Activated CD8-positive, alpha-beta T cell treated with anti-CD3 and anti-CD28 coated beads, Interleukin-2, amount 10 ng/mL, durations not matched to agents 7 days and 5 days (primary cell): ENCODE results near the gene NME7. TPM values are rescaled to one million over a fixed set of nuclear protein-coding genes. Genes with fewer than 3 reads are reported as not detected.
"Not testable (repeated sequence)": the region's sequence is repeated elsewhere in the genome, so short reads cannot be mapped to it uniquely, and the experiment has no call there.

ENCODE experiments used
- ATAC-seq: fragments of 150-1000 bp; cut with Tn5 transposase; one replicate; pipeline ENCODE4 v1.10.0; 2021; ENCODE audit warnings: moderate library complexity
- CTCF ChIA-PET: fragments of 350-600 bp; sonication (Branson Sonifier 250); formaldehyde crosslinking; loops from one replicate; lab custom pipeline; 2021; ENCODE audit warnings: antibody characterized with exemption; lab: Charles Lee
- POLR2A ChIA-PET: fragments of 350-600 bp; sonication (Branson Sonifier 250); formaldehyde crosslinking; loops from one replicate; lab custom pipeline; 2021; ENCODE audit warnings: antibody characterized with exemption; lab: Charles Lee
- DNase-seq: peaks from one replicate; pipeline ENCODE4 v3.0.0-alpha.2; 2020
- H3K27ac Mint-ChIP-seq: one replicate; pipeline ENCODE4 v1.8.0; 2021; ENCODE audit warnings: mild to moderate bottlenecking, mixed read lengths
- H3K27me3 Mint-ChIP-seq: one replicate; pipeline ENCODE4 v1.8.0; 2021; ENCODE audit warnings: low read depth, mixed read lengths
- H3K36me3 Mint-ChIP-seq: one replicate; pipeline ENCODE4 v1.8.0; 2021; ENCODE audit warnings: low read depth, mixed read lengths
- H3K4me1 Mint-ChIP-seq: one replicate; pipeline ENCODE4 v1.8.0; 2021; ENCODE audit warnings: low read depth, mixed read lengths
- H3K4me3 Mint-ChIP-seq: one replicate; pipeline ENCODE4 v1.8.0; 2021; ENCODE audit warnings: mild to moderate bottlenecking, mixed read lengths
- H3K9me3 Mint-ChIP-seq: one replicate; pipeline ENCODE4 v1.8.0; 2022; ENCODE audit warnings: mixed read lengths; ENCODE audit not compliant: insufficient read depth
- total RNA-seq, 2 experiments: library from RNA; stranded (reverse); gene quantifications; one replicate each; pipeline ENCODE4 v1.2.3, GENCODE V29; 2021

NME7 gene
- total RNA-seq, 2 experiments from 2014 or later, result 20.9 to 23.2 TPM

- Mint-ChIP-seq H3K27ac (no peak overlapping the region), H3K4me1 (peaks cover 6% of the 10 kb centered on the region), H3K4me3 (no peak overlapping the region), H3K27me3 (no peaks in the 10 kb centered on the region), H3K9me3 (no peaks in the 10 kb centered on the region), H3K36me3 (peaks cover 12% of the 10 kb centered on the region)
- CTCF ChIA-PET, result no interaction called here
- no peak for ATAC-seq
- DNase-seq, result no peak
- POLR2A ChIA-PET, result no interaction called here
Measured at GRCh38 chr1:169298441-169298840, 69.2 kb downstream of the NME7 start.

DNA sequence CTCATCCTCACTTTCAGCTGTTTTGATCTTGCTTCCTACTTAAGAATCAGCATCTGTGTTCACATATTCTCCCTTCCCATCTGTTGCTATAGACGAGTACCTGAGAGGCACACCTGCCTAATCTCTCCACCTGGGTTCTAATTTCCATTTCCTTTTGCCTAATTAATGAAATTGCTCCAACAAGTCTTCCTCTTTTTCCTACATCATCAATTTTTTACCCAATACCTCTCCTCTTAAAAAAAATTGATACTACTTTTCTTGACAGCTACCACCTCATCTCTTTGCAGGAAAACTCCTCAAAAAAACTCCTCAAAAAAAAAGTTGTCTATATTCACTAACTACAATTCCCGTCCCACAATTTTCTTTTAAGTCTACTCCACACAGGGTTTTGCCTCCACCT lies 71.8 kb downstream of the NME7 start:
- Mint-ChIP-seq H3K27ac (no peak overlapping the region), H3K4me3 (no peak overlapping the region), H3K9me3 (no peaks in the 10 kb centered on the region), H3K27me3 (no peaks in the 10 kb centered on the region), H3K36me3 (peaks cover 10% of the 10 kb centered on the region), H3K4me1 (peaks cover 6% of the 10 kb centered on the region)
- DNase-seq (no peak), ATAC-seq (no peak)
- CTCF ChIA-PET, result no interaction called here
- POLR2A ChIA-PET, result no interaction called here

DNA sequence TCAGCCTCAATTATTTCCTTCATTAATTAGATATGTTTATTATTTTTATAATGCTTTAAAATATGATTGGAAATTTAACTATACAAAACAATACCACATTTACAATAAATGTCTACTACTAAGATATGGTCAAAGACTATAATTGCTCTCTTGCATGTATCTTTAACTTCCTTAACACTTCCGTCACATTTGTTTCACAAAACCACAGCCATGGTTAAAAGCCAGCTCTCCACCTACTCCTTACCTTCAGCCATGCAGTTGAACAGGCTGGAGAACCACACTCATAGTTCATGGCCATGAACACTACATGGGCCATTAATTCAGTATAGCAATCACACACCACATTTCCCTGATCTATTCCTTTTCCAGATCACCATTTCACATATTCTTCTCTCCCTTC lies 72.2 kb downstream of the NME7 start:
- ChIA-PET CTCF (no interaction called here), POLR2A (no interaction called here)
- H3K27me3 Mint-ChIP-seq, result no peaks in the 10 kb centered on the region
- no peaks in the 10 kb centered on the region for H3K9me3 Mint-ChIP-seq
- peaks cover 10% of the 10 kb centered on the region for H3K36me3 Mint-ChIP-seq
- no peak overlapping the region for H3K4me3 Mint-ChIP-seq
- no peak overlapping the region for H3K27ac Mint-ChIP-seq
- DNase-seq, result no peak
- ATAC-seq, result no peak
- peaks cover 6% of the 10 kb centered on the region for H3K4me1 Mint-ChIP-seq

DNA sequence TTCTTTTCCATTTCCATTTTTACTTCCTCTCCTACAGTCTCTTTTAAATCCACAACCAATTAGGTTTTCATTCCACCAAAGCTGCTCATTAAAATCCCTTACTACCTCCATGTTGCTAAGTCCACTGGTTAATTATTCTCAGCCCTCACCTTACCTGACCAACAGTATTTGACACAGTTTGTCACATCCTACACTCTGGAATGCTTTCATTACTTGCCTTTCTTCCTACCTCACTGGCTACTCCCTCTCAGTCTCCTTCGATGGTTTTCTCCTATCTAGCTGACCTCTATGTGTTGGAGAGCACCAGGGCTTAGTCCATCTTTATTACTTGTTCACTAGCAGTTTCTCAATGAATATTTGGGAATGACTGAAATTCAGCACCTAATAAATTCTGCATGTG lies 78.6 kb downstream of the NME7 start:
- no peaks in the 10 kb centered on the region for H3K27me3 Mint-ChIP-seq
- POLR2A ChIA-PET, result no interaction called here
- no peaks in the 10 kb centered on the region for H3K4me1 Mint-ChIP-seq
- no peak overlapping the region for H3K27ac Mint-ChIP-seq
- ATAC-seq, result no peak
- peaks cover 14% of the 10 kb centered on the region for H3K36me3 Mint-ChIP-seq
- no peak overlapping the region for H3K4me3 Mint-ChIP-seq
- CTCF ChIA-PET, result no interaction called here
- DNase-seq, result no peak
- H3K9me3 Mint-ChIP-seq, result peaks cover 8% of the 10 kb centered on the region

DNA sequence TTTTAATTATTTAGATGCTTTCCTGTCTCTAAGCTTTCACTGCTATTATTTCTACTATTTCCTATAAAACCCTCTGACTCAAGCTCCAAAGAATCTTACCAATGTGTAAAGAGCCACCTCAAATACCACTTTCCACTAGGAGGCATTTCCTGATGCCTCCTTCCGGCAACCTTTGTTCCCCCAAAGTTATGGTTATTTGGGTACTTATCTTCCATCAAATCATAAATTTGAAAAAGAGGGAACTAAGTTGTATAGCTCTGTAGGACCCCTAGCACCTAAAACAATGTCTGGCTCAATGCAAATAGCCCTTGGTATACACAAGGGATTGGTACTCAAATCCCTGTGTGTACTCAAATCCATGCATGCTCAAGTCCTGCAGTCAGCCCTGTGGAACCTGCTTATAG lies 79.6 kb downstream of the NME7 start:
- Mint-ChIP-seq H3K4me1 (no peaks in the 10 kb centered on the region), H3K4me3 (no peak overlapping the region), H3K36me3 (peaks cover 17% of the 10 kb centered on the region), H3K27me3 (no peaks in the 10 kb centered on the region), H3K9me3 (peaks cover 9% of the 10 kb centered on the region), H3K27ac (no peak overlapping the region)
- DNase-seq (no peak), ATAC-seq (no peak)
- POLR2A ChIA-PET, result no interaction called here
- CTCF ChIA-PET, result interaction anchor here (0.6 kb wide), 1 partner anchor 178 kb away, joined by 3 read pairs; no protein-coding TSS in a partner anchor

- no peak for ATAC-seq
- no peak overlapping the region for H3K27ac Mint-ChIP-seq
- POLR2A ChIA-PET, result no interaction called here
- no peaks in the 10 kb centered on the region for H3K27me3 Mint-ChIP-seq
- no peak for DNase-seq
- H3K9me3 Mint-ChIP-seq, result peaks cover 15% of the 10 kb centered on the region
- H3K36me3 Mint-ChIP-seq, result peaks cover 19% of the 10 kb centered on the region
- CTCF ChIA-PET, result interaction anchor here (0.6 kb wide), 2 partner anchors 179 to 222 kb away, joined by 3 read pairs; no protein-coding TSS in a partner anchor
- H3K4me1 Mint-ChIP-seq, result no peaks in the 10 kb centered on the region
- no peak overlapping the region for H3K4me3 Mint-ChIP-seq
Measured at GRCh38 chr1:169287280-169287679, 80.3 kb downstream of the NME7 start.

DNA sequence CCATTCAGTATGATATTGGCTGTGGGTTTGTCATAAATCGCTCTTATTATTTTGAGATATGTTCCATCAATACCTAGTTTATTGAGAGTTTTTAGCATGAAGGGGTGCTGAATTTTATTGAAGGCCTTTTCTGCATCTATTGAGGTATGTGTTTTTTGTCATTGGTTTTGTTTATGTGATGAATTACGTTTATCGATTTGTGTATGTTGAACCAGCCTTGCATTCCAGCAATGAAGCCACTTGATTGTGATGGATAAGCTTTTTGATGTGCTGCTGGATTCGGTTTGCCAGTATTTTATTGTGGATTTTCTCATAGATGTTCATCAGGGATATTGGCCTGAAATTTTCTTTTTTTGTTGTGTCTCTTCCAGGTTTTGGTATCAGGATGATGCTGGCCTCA lies 86.0 kb downstream of the NME7 start:
- H3K27ac Mint-ChIP-seq, H3K27me3 Mint-ChIP-seq, H3K4me3 Mint-ChIP-seq, ATAC-seq, CTCF ChIA-PET, H3K4me1 Mint-ChIP-seq, POLR2A ChIA-PET, DNase-seq: not testable (repeated sequence)
- Mint-ChIP-seq H3K9me3 (peaks cover 22% of the 10 kb centered on the region), H3K36me3 (peaks cover 17% of the 10 kb centered on the region)

DNA sequence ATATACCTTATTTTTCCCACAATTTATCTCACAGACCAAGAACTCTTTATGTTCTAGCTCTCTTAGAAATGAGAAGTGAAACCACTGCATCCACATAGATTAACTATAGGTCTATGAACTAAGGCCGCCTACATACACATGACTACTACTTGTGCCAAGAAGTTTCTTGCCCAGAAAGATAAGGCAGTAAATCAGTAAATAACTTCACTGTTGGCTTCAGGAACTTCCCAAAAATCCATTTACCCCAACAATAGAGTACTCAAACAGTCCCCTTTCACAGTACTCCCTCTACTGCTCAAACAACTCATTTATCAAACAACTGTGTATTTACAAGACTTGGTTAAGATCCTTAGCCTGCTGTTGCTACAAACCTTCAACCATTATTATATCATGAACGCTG lies 96.5 kb downstream of the NME7 start:
- Mint-ChIP-seq H3K27me3 (no peaks in the 10 kb centered on the region), H3K4me1 (peaks cover 3% of the 10 kb centered on the region), H3K36me3 (peaks cover 2% of the 10 kb centered on the region), H3K4me3 (no peak overlapping the region), H3K27ac (no peak overlapping the region), H3K9me3 (no peaks in the 10 kb centered on the region)
- ATAC-seq, result no peak
- ChIA-PET CTCF (no interaction called here), POLR2A (interaction anchor here (0.6 kb wide), 1 partner anchor 122 kb away, joined by 4 read pairs; no protein-coding TSS in a partner anchor)
- DNase-seq, result no peak

DNA sequence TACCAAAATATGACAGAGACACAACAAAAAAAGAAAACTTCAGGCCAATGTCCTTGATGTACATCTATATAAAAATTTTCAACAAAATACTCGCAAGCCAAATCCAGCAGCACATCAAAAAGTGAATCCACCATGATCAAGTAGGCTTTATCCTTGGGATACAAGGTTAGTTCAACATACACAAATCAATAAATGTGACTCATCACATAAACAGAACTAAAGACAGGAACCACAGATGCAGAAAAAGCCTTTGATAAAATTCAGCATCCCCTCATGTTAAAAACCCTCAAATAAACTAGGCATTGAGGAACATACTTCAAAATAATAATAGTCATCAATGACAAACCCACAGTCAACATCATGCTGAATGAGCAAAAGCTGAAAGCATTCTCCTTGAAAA lies 101.5 kb downstream of the NME7 start:
- POLR2A ChIA-PET, result no interaction called here
- Mint-ChIP-seq H3K4me3 (no peak overlapping the region), H3K27me3 (no peaks in the 10 kb centered on the region), H3K9me3 (peaks cover 12% of the 10 kb centered on the region), H3K4me1 (peaks cover 1% of the 10 kb centered on the region), H3K27ac (no peak overlapping the region), H3K36me3 (peaks cover 12% of the 10 kb centered on the region)
- ATAC-seq, result no peak
- DNase-seq, result no peak
- CTCF ChIA-PET, result no interaction called here

DNA sequence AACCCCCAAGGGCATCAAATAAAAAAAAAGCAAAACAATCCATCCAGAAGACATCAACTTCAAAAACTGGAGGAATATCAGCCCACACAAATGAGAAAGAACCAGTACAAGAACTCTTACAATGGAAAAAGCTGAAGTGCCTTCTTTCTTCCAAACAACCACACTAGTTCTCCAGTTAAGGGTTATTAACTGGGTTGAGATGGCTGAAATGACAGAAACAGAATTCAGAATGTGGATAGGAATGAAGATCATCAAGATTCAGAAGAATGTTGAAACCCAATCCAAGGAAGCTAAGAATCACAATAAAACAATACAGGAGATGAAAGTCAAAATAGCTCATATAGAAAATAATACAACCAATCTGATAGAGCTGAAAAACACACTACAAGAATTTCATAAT lies 104.5 kb downstream of the NME7 start:
- Mint-ChIP-seq H3K27me3 (no peaks in the 10 kb centered on the region), H3K9me3 (peaks cover 12% of the 10 kb centered on the region)
- CTCF ChIA-PET, result no interaction called here

DNA sequence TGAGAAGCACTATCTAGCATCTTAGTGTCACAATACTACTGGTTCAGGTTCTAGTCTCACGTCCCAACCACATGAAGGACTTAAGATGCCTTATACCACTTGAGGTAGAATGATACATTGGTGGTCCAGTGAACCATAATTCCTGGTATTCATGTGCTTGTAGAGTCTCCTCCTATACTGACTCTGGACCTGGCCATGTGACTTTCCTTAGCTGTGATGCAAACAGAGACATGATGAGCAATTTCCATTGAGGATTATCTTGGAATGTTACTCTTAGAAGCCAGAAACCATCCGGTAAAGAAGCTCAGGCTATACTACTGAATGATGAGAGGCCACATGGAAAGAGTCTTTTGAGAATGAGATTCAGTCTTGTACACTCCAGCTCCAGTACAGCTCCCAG lies 105.7 kb downstream of the NME7 start:
- no peak for ATAC-seq
- CTCF ChIA-PET, result no interaction called here
- no peak overlapping the region for H3K4me3 Mint-ChIP-seq
- no peaks in the 10 kb centered on the region for H3K4me1 Mint-ChIP-seq
- H3K9me3 Mint-ChIP-seq, result peaks cover 16% of the 10 kb centered on the region
- no peak for DNase-seq
- H3K27me3 Mint-ChIP-seq, result no peaks in the 10 kb centered on the region
- POLR2A ChIA-PET, result no interaction called here
- H3K36me3 Mint-ChIP-seq, result peaks cover 25% of the 10 kb centered on the region
- no peak overlapping the region for H3K27ac Mint-ChIP-seq

More for the DNA sequence above, 104.5 kb downstream of the NME7 start:
- H3K27ac Mint-ChIP-seq, result no peak overlapping the region
- H3K4me1 Mint-ChIP-seq, result no peaks in the 10 kb centered on the region
- H3K36me3 Mint-ChIP-seq, result peaks cover 17% of the 10 kb centered on the region
- no peak for DNase-seq
- no peak for ATAC-seq
- no peak overlapping the region for H3K4me3 Mint-ChIP-seq
- POLR2A ChIA-PET, result no interaction called here

GRCh38 chr1:169260478-169261151 lies 107.0 kb downstream of the NME7 start:
- no peaks in the 10 kb centered on the region for H3K4me1 Mint-ChIP-seq
- H3K4me3 Mint-ChIP-seq, result no peak overlapping the region
- H3K27ac Mint-ChIP-seq, result no peak overlapping the region
- peaks cover 22% of the 10 kb centered on the region for H3K36me3 Mint-ChIP-seq
- DNase-seq (no peak), ATAC-seq (no peak)
- POLR2A ChIA-PET, result no interaction called here
- peaks cover 16% of the 10 kb centered on the region for H3K9me3 Mint-ChIP-seq
- no peaks in the 10 kb centered on the region for H3K27me3 Mint-ChIP-seq
- CTCF ChIA-PET, result interaction anchor here (0.9 kb wide), 1 partner anchor 14 kb away, joined by 3 read pairs; no protein-coding TSS in a partner anchor
